Rectal smooth muscle tissue (tissue), 1 donor: ENCODE measurements around the gene PABPN1.
"Not testable (repeated sequence)": the region's sequence is repeated elsewhere in the genome, so short reads cannot be mapped to it uniquely, and the experiment has no call there.

Experiments
- H3K27ac ChIP-seq: one replicate; pipeline ENCODE4 v1.7.0; 2013; ENCODE audit warnings: low read depth, low read length, inconsistent platforms
- H3K27me3 ChIP-seq: one replicate; pipeline ENCODE4 v1.7.0; 2013; ENCODE audit warnings: low read length; ENCODE audit not compliant: control insufficient read depth, insufficient read depth
- H3K36me3 ChIP-seq: one replicate; pipeline ENCODE4 v1.7.0; 2013; ENCODE audit warnings: low read length; ENCODE audit not compliant: control insufficient read depth, insufficient read depth
- H3K4me1 ChIP-seq: one replicate; pipeline ENCODE4 v1.7.0; 2013; ENCODE audit warnings: low read length; ENCODE audit not compliant: control insufficient read depth, insufficient read depth
- H3K4me3 ChIP-seq: one replicate; pipeline ENCODE4 v1.7.0; 2013; ENCODE audit warnings: low read length
- H3K9ac ChIP-seq: one replicate; pipeline ENCODE4 v1.7.0; 2013; ENCODE audit warnings: low read length

The PABPN1 gene

GRCh38 chr14:23324993-23325392, 3.7 kb downstream of the PABPN1 start:
- Histone ChIP-seq H3K27ac (no peak overlapping the region), H3K36me3 (peaks cover 12% of the 10 kb centered on the region), H3K4me3 (no peak overlapping the region), H3K9ac (no peak overlapping the region), H3K27me3 (no peaks in the 10 kb centered on the region), H3K4me1 (peaks cover 12% of the 10 kb centered on the region)

DNA sequence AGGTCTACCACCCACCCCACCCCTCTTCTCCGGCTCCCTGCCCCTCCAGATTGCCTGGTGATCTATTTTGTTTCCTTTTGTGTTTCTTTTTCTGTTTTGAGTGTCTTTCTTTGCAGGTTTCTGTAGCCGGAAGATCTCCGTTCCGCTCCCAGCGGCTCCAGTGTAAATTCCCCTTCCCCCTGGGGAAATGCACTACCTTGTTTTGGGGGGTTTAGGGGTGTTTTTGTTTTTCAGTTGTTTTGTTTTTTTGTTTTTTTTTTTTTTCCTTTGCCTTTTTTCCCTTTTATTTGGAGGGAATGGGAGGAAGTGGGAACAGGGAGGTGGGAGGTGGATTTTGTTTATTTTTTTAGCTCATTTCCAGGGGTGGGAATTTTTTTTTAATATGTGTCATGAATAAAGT, 4.5 kb downstream of the PABPN1 start:
- peaks cover 12% of the 10 kb centered on the region for H3K36me3 ChIP-seq
- not testable (repeated sequence) for H3K27me3 ChIP-seq, H3K4me3 ChIP-seq, H3K4me1 ChIP-seq, H3K27ac ChIP-seq, H3K9ac ChIP-seq

DNA sequence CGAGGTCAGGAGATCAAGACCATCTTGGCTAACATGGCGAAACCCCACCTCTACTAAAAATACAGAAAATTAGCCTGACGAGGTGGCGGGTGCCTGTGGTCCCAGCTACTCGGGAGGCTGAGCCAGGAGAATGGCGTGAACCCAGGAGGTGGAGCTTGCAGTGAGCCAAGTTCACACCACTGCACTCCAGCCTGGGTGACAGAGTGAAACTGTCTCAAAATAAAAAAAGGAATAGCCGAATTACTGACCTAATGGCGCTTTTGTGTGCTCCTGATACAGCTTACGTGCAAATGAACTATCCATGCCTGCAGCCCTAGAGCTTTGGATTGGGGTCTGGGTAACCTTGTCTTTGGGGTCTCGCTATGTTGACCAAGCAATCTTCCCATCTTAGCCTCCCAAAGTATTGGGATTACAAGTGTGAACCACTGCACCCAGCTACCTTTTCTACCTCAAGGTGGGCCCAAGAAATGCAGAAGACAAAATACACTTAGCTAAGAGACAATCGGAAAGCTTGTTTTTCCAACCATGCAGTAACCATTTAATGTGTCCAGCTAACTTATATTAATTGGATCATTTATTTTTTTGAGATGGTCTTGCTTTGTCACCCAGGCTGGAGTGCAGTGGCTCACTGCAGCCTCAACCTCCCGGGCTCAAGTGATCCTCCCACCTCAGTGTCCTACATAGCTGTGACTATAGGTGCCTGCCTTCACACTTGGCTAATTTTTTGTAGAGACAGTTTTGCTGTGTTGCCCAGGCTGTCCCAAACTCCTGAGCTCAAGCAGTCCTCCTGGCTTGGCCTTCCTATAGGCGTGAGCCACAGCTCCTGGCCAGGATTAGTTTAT, 5.5 kb downstream of the PABPN1 start:
- Histone ChIP-seq H3K4me3 (no peak overlapping the region), H3K27ac (no peak overlapping the region), H3K9ac (no peak overlapping the region), H3K27me3 (no peaks in the 10 kb centered on the region), H3K36me3 (peaks cover 12% of the 10 kb centered on the region), H3K4me1 (peaks cover 7% of the 10 kb centered on the region)

- H3K9ac ChIP-seq, result no peak overlapping the region
- no peaks in the 10 kb centered on the region for H3K4me1 ChIP-seq
- no peaks in the 10 kb centered on the region for H3K27me3 ChIP-seq
- peaks cover 12% of the 10 kb centered on the region for H3K36me3 ChIP-seq
- no peak overlapping the region for H3K4me3 ChIP-seq
- H3K27ac ChIP-seq, result no peak overlapping the region
These were observed 6.9 kb downstream of the PABPN1 start for GRCh38 chr14:23327947-23328744.

GRCh38 chr14:23335623-23336022, 14.4 kb downstream of the PABPN1 start:
- H3K36me3 ChIP-seq, result no peaks in the 10 kb centered on the region
- H3K4me1 ChIP-seq, result no peaks in the 10 kb centered on the region
- no peaks in the 10 kb centered on the region for H3K27me3 ChIP-seq
- no peak overlapping the region for H3K4me3 ChIP-seq
- H3K9ac ChIP-seq, result no peak overlapping the region
- H3K27ac ChIP-seq, result no peak overlapping the region

- no peaks in the 10 kb centered on the region for H3K27me3 ChIP-seq
- no peak overlapping the region for H3K9ac ChIP-seq
- H3K36me3 ChIP-seq, result no peaks in the 10 kb centered on the region
- H3K4me3 ChIP-seq, result no peak overlapping the region
- H3K27ac ChIP-seq, result no peak overlapping the region
- no peaks in the 10 kb centered on the region for H3K4me1 ChIP-seq
These were observed 18.4 kb downstream of the PABPN1 start for GRCh38 chr14:23339506-23340268.

GRCh38 chr14:23344481-23344880, 23.2 kb downstream of the PABPN1 start:
- Histone ChIP-seq H3K4me3 (no peak overlapping the region), H3K27ac (no peak overlapping the region), H3K27me3 (no peaks in the 10 kb centered on the region), H3K36me3 (no peaks in the 10 kb centered on the region), H3K4me1 (no peaks in the 10 kb centered on the region), H3K9ac (no peak overlapping the region)

DNA sequence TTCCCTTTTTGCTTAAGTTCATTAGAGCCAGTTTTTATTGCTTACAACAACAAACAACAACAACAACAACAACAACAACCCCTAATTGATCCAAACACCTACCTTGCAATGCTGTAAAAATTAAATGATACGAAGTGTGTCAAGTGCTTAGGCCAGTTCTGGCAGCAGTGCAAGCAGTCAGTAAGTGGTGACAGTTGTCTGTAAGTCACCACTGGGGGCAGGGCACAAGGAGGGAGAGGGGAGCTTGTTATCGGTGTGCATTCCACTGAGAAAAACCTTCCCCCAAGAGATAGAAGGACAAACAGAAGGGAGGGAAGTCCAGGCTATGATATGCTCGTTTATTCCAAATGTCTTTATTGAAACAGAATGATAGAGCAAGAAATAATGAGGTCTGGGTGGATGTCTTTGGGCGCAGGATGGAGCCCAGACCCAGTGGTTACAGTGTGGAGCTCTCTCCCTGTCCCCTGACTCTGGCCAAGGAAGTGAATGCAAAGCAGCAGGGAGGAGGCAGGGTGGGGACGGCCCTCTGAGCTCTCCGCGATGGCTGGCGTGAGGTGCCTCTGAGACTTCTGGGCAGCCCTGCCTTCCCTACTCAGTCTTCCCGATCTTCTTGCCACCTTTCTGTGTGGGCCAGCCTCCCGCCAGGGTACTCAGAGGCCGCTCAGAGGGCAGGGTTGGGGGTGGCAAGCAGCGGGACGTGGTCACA, 24.9 kb downstream of the PABPN1 start:
- Histone ChIP-seq H3K27ac (no peak overlapping the region), H3K9ac (no peak overlapping the region)

DNA sequence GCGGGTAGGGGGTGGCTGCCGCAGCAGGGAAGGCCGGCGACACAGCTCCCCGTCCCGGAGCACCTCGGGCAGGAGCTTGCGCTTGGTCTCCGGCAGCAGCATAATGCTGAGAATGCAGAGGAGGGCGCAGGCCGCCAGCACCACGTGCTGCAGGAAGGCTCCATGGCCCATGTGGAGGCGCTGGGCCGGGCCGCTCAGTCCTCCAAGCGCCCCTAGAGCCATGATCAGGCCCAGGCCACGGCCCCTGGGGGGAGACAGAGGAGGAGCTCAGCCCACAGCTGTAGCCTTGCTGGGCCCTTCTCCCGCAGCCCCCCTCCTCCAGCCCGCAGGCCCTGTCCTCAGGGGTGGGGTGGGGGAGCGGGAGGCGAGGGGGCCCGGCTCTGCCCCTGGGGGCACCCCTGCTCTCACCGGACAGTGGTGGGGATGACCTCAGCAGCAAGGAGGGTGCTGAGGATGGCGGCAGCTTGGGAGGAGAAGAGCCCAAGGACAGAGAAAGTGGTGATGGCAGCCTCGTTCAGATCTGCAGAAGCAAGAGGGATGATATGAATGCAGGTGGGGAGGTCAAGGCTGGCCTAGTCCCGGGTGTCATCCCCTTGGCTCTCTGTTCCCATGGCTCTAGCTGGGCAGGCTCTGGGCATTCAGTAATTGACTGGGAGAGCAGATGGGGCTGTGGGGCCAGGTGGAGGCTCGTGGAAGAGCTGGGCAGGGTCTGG, 25.6 kb downstream of the PABPN1 start:
- Histone ChIP-seq H3K4me3 (no peak overlapping the region), H3K9ac (no peak overlapping the region), H3K27me3 (peaks cover 4% of the 10 kb centered on the region), H3K27ac (no peak overlapping the region), H3K4me1 (peaks cover 3% of the 10 kb centered on the region), H3K36me3 (no peaks in the 10 kb centered on the region)

More for the DNA sequence above, 24.9 kb downstream of the PABPN1 start:
- H3K4me3 ChIP-seq, result no peak overlapping the region
- H3K36me3 ChIP-seq, result no peaks in the 10 kb centered on the region
- no peaks in the 10 kb centered on the region for H3K27me3 ChIP-seq
- H3K4me1 ChIP-seq, result no peaks in the 10 kb centered on the region

GRCh38 chr14:23347406-23348296, 26.4 kb downstream of the PABPN1 start:
- Histone ChIP-seq H3K27ac (no peak overlapping the region), H3K27me3 (peaks cover 4% of the 10 kb centered on the region), H3K4me1 (peaks cover 4% of the 10 kb centered on the region), H3K36me3 (no peaks in the 10 kb centered on the region), H3K9ac (no peak overlapping the region), H3K4me3 (no peak overlapping the region)

- Histone ChIP-seq H3K27ac (no peak overlapping the region), H3K36me3 (no peaks in the 10 kb centered on the region), H3K4me3 (no peak overlapping the region), H3K9ac (no peak overlapping the region), H3K4me1 (peaks cover 4% of the 10 kb centered on the region), H3K27me3 (peaks cover 4% of the 10 kb centered on the region)
These were observed 27.0 kb downstream of the PABPN1 start for GRCh38 chr14:23348297-23348655.
